ENCODE results near the gene NELL1.

NELL1 gene

DNA sequence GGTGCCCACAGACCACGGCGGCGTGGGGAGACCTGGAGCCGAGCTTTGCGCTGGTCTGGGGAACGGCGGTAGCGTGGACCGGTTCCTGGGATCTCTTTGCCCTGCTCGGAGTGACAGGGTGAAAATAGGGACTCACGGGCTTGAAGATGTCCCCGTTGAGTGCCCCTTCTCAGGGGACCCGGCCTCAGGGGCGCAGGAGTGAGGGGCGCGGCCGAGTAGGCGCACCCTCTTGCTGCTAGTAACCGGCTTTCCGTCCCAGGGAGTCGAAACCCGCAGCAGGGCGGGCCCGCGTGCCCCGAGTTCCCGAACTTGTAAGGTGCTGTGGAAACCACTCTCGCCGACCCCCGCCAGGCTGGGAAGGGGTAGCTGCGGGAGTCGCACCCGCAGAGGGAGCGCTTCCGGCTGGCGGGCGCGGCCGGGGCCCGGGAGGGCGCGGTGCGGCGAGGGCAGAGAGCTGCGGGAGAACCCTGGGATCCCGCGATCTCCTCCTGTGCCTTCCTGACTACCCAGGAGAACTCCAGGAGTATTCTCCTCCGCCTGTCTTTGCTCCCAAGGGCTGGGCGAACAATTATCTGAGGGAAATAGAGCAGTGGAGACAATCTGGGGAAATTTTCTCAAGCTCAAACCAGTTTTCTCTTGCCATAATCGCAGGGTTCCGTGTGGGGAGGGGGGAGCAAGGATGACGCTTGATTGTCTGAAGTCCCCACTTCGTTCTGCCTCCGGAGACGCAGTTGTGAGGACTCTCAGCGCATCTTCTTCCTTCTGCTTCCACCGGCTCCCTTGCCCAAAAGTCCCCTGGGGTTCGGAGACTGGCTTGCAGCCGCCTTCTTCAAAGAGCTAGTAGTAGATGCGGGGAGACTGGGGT is 666 bp downstream of the NELL1 start:
- no peak for DNase-seq

DNA sequence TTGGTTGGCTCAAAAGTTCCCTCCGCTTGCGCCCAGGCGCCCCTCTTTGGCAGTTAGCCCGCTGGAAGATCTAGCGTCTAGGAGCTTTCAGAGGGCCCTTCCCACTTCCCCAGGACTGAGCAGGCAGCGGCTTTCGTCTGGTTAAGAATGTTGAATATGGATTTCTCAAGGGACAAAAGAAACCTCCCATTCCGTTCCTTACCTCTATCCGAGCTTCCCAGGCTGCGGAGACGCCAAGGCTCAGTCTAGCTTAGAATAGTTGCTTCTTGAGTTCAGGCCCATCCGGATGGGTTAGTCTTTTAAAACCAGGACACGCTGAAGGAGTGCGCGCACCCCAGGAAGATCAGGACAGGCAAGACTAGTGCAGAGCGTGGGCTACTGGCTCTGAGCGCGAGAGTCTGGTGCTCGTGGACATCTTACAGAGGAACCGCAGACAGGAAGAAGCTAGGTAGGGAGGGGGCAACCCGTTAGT is 1.6 kb downstream of the NELL1 start:
- DNase-seq = no peak

DNA sequence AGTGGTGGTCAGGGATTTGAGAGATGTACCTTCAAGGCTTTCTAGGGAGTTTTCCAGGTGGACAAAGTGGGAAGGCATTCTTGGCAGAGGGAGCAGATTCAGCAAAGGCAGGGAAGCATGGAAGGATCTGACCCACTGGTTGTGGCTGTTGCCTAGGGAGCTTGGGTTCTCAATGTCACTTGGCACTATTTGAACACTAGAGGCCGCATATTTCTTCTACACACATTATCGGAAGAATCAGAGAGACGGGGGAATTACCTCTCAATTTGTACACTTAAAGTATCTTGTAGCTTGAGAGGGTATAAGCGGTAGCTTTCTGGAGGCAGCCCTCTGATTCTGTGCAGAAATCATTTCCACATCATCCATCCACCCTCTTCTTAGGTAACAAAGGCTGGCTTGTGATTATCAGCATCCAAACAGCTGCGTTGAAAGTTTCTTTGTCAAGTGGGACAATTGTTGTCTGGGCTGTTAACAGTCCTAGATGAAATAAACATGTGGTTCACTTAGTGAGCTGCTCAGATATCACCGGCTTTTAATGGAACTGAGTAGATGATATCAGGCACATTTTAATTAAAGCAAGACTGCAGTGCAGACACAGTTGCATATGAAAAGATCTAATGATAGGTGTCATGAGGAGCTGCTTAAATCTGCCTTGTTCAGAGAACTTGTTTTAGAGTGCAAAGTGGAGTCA is 2.6 kb downstream of the NELL1 start:
- DNase-seq = no peak

DNA sequence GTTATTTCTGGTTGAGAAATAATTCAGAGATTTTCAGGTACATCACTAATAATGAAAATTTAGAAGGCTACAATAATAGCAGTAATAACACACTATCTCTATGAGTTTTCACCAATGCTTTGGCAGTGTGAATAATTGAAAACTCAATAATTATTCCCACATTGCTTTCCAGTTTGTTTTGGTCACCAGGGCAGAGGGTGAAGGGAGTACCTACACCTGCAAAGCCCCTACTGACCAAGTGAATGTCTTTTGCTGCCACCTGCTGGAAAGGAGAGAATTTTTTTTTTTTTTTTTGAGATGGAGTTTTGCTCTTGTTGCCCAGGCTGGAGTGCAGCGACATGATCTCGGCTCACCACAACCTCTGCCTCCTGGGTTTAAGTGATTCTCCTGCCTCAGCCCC is 3.2 kb downstream of the NELL1 start:
- DNase-seq = no peak

DNA sequence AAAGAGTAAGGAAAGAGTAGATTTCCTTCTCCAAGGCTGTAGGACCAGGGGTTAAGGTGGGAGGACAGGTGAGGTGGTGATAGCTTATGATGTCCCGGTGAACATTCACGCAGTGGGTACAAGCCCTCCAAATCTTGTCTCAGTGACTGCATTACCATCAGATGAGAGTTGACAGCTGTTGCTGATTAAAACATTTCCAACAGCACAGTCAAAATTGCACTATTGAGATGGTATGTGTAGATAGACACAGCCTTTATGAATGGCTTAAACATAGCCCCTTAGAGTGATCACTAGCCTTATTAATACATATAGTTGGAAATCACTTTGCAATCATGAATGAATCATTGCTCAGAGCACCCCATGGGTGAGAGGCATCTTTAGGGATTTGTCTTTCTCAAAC is 7.3 kb downstream of the NELL1 start:
- DNase-seq = no peak

DNA sequence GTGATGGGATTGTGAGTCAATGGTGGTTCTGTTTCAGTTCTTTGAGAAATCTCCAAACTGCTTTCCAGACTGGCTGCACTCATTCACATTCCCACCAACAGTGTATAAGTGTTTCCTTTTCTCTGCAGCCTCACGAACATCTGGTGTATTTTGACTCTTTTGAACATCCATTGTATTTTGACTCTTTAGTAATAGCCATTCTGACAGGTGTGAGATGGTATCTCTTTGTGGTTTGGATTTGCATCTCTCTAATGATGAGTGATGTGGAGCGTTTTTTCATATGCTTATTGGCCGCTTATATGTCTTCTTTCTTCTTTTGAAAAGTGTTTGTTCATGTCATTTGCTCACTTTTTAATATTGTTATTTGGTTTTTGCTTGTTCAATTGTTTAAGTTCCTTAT is 19.4 kb downstream of the NELL1 start:
- DNase-seq = no peak

DNA sequence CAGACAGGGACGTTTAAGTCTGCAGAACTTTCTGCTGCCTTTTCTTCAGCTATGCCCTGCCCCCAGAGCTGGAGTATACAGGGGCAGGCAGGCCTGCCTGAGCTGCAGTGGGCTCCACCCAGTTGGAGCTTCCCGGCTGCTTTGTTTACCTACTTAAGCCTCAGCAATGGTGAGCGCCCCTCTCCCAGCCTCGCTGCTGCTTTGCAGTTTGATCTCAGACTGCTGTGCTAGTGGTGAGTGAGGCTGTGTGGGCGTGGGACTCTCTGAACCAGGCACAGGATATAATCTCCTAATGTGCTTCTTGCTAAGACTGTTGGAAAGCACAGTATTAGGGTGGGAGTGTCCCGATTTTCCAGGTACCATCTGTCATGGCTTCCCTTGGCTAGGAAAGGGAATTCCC is 38.5 kb downstream of the NELL1 start:
- DNase-seq = no peak

DNA sequence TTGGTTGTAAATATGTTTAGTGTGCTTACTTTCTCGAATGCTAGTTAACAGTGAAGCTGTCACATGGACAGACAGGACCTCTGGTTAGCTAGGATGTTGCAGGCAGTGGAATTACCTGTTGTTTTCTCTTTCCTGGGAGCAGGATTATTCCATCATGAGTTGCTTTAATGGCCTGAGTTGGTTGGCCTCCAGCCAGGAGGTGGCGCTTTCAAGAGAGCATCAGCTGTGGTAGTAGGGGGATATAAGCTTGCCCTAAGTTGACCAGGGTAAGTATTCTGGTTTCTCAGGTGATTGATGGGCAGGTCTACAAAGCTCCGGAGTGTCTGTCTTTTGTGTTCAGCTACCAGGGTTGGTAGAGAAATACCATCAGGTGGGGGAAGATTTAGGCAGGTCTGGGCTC is 43.5 kb downstream of the NELL1 start:
- no peak for DNase-seq

DNA sequence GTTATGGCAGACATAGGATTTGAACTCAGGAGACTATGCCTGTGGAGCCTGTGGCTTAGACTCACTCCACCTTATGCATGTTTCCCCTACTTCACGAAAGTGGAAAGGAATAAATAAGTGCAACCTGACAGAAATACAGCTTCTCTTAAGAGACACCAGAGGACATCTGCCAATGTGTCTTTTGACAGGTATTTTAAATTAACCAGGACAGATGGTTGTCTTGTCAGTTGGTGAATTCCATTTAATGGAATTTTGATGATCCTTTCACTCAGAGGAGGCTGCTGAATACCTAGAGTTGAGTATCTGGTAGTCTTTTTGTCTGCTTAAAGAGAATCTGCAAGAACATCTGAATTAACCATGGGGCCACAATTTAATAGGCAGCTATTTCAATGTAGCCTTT is 46.1 kb downstream of the NELL1 start:
- no peak for DNase-seq

DNA sequence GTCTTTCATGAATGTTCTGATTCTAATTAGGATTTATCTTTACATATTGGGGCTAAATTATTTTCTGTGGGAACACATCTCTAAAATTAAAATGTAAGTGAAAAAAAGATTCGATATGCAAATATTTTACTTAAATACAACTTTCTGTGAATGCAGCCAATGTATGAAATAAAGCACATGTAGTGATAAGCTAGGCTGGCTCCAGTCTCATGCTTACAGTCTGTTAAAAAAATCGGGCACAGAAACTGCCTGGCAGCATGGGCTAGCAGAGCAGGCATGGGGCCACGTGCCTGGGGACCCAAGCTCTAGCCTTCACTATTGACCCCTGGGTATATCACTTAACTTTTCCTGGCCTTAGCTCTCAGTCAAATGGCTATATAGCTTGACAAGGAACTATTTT is 46.5 kb downstream of the NELL1 start:
- no peak for DNase-seq

DNA sequence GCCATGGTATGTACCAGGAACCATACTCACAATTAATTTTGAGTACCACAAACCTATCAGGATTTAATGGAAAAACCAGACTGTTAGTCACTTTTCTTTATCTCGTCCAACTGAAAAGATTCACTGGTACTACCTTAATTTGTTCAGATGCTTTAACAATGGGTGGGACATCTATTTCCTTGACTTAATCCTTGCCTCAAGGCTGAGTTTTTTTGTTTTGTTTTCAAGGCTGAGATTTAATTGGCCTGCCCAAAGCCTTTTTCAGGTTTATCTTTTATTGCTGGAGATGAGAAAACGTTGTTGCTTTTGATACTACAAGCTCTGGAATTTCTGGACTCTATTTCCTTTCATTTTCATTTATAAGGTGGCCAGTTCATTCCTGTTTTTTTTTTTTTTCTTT is 50.4 kb downstream of the NELL1 start:
- no peak for DNase-seq

DNA sequence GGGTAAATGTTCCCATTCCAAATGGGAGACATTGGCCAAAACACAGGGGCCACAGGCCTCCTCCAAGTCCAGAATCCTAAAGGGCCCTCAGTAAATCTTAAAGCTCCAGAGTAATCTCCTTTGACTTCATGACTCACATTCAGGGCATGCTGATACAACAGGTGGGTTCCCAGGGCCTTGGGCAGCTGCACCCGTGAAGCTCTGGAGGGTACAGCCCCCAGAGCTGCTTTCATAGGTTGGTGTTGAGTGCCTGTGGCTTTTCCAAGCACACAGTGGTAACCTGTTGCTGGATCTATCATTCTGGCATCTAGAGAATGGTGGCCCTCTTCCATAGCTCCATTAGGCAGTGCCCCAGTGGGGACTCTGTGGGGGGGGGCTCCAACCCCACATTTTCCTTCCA is 54.0 kb downstream of the NELL1 start:
- no peak for DNase-seq

DNA sequence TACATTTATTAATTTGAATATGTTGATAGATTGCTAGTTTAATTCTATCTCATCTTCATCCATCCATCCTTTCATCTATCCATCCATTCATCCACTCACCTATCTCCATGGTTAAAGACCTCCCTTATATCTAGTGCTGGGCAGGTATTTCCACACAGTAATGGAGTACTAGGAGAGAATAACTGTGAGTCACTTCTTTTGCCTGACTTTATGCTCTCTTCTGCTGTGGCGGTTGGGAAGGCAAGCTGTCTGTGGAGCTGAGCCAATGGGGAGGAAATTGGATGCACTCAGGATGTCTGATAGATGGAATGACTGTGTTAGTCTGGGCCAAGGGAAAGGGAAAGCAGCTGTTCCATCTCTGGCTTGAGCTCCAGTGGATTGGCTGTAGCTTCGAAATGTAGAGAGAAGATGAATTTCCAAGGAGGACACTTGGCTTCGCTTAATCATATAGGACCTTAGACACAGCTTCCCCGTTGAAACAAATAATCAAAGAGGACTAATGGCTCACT is 60.3 kb downstream of the NELL1 start:
- peak; percentile 44 for DNase-seq

DNA sequence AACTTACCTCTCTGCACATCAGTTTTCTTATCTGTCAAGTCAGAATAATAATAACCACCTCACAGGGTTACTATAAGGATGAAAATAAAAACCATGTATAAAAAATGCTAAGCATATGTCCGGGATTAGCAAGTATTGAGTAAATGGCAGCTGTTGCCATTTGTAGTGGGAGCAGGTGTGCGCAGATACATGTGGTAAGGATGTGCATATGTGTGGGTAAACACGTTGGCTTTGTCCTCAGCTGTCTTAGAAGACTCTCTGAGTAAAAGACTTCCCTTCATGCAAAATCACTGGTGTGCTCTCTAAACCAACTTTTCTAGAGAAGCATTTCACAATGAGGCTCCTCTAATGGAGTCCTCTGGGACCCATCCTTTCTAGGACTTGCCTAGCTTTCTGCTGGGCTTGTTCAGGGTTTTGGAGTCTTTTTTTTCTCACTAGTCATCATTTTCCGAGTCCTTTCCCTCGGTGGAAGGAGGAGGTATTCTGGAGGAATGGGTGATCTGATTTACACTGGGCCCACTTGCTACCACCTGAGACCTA is 62.4 kb downstream of the NELL1 start:
- no peak for DNase-seq

DNA sequence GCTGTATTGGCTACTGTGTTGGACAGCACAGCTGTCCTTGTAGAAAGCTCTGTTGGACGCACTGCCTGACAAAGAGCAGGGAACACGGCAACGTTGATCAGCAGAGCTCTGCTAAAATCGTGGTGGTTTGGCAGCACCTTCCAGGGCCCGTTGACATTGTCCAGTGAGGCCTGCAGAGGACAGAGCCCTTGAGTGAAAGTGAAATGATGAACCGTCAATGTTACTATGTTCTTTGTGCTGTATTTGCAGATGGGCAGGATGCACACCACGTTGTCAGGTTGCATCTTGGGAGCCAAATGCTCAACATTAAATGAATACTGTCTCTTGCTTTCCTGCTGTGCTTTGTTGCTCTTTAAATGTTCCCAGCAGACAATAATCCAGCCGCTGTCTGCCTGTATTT is 69.7 kb downstream of the NELL1 start:
- DNase-seq = no peak

DNA sequence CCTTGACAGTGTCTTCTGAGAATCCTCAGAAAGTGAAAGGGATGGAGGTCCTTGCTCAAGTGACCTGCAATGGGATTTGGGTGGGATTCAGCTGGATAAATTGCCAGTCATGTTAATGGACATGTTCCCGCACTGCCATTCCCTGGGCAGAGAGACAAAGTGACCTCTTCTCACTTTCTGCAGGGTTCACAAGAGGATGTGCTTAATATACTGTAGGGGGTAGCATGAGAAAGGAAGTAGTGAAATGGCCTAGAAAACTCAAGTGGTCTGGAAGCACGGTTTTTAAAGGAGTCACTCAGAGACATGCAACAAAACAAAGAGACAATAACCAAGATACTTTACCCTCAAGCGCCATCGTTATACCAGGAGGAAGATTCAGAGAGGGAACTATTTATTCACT is 70.2 kb downstream of the NELL1 start:
- no peak for DNase-seq

DNA sequence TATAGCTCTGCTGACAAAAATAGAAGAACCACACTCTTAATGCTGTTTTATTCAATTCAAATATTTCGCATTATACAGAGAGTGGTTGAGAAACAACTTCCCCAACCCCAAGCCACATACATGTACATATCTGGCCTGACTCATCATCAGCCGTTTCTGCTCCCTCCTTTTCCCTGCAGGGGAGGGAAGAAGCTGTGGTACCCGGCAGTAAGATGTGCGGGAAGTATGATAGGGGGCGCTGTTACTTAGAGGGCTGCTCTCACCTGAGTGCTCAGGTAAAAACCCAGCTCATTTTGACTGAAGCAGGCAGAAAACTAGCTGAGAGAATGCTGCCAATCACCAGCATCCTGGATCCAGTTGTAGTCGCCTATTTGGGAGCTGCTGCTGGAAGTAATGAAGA is 85.5 kb downstream of the NELL1 start:
- DNase-seq = no peak

DNA sequence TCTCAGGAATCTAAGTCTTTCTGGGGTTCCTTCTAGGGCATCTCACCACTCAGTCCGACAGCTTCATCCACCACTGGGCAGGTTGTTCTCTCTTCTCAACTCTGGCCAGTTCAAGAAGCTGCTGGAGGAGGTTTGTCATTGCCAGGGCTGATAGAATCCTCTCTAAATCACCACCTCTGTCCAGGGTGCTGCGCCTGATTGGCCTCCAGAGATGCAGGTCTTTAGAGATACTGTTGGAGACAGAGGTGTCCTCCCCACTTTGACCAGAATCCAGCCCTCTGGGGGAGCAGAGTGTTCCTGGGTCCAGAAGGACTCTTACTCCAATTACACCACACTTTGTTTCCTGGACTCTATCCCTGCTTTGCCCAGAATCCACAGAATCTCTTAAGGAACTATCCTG is 90.2 kb downstream of the NELL1 start:
- no peak for DNase-seq

DNA sequence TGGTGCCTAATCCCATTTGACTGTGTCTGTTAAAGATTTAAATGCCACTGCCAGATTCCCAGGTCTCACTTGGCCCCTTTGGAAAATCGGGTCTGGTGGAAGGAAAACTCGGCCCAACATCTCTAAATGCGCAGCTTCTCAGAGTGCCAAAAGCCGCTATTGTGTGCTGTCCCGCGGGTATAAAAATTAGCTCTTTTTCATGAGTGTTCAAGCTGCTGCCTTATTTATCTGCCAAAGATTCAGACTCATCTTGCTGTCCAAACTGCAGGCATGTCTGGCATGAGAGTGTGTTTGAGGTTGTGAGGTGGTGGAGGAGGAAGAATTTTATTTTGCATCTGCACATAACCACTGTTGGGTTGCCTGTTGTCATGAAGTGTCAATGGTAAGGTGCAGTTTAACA is 91.4 kb downstream of the NELL1 start:
- no peak for DNase-seq

DNA sequence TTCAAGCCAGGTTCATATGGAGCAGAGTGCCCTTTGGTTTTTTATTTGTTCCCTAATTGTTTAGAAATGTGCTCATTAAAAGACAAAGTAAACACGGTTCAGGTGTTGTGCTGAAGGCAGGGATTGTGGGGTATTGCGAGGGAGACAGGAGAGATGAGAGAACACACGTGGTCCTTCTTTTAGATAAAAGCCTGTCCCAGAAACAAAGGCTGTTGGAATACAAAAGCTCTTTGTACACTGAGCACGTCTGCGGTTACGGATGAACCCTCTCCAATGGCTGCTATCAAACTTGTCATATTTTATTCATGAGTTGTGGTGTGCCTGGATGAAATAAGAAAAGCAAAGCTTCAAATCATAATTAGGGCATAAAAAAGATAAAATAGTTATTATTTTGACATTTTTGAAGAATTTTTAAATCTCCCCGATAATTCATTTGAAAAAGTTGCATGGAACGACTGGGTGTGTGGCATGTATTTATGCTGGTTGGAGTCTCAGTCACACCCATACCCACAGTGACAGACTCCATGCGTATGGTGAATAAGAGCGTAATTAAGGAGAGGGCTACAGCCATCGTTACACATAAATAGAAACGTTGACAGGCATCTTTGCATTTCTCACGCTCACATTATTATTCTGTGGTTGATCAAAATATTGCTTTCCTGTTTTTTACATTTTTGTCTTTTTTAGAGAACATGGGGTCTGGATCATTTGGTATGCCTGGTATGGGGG is 92.9 kb downstream of the NELL1 start:
- DNase-seq = no peak

DNA sequence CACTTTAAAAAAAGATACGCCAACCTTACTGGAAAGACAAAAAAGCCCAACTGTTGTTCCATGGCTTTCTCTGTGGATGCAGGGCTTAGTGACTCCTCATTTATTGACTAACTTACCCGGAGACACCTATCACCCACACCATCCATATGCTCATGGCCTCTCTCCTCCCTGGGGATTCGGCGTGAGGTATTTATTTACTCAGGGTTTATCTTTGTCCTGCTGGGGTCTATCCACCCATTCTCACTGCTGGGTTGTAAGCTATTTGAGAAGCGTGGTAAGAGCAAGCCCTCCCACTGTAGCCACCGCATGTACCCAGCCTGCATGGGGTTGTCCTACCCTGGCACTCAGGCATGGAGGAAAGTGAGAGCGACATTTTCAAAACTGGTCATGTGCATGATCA is 93.6 kb downstream of the NELL1 start:
- DNase-seq = no peak

DNA sequence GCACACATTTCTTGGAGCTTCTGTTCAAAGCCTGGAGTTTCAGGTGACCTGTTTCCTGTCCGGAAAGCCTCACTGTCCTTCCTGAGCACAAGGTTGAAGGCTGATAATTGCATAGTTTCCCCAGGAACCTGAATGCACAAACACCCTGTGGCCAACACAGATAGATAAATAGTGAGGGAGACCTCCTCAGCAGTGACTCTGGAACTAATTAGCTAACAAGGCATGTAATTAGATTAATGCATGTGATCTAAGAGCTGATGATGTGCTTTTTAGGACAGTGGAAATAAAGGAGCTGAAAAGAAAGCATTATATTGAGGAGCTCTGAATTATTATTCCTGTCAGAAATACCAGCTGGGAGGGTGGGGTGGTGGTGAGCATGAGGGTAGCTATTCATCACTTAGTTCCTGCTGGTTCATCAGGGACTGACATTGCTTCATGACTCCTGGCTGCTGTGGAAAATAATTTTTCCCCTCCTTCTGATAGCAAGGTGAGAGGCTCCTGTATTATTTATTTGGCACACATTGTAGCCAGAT is 101.1 kb downstream of the NELL1 start:
- no peak for DNase-seq

DNA sequence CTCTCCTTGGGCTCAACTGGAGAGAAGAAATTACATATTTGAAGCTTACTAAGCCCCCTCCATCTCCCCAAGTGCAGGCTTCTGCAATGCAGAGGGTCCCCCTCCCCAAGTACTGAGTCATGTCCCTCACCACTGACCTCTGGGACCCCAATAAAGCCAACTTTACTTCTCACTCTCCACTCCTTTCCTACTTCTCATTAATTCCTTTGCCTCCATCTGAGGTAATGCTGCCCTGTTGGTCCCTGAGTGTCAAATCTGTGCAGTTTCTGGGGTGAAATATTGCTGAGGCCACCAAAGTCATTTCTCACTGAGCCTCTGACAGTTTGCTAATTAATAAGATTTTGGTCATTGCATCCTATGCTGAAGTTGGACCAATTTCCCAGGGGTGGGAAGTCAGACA is 101.6 kb downstream of the NELL1 start:
- no peak for DNase-seq

All from right hindlimb (tissue), 1 donor.